GM21825 (cell line): ENCODE measurements around the gene GABBR1.

ENCODE experiments used
- ATAC-seq: cut with Tn5 transposase; IDR thresholded peaks from one replicate; pipeline ENCODE4 v1.9.1; 2021; ENCODE audit warnings: mild to moderate bottlenecking, moderate library complexity; ENCODE audit not compliant: unreplicated experiment

GABBR1 gene

DNA sequence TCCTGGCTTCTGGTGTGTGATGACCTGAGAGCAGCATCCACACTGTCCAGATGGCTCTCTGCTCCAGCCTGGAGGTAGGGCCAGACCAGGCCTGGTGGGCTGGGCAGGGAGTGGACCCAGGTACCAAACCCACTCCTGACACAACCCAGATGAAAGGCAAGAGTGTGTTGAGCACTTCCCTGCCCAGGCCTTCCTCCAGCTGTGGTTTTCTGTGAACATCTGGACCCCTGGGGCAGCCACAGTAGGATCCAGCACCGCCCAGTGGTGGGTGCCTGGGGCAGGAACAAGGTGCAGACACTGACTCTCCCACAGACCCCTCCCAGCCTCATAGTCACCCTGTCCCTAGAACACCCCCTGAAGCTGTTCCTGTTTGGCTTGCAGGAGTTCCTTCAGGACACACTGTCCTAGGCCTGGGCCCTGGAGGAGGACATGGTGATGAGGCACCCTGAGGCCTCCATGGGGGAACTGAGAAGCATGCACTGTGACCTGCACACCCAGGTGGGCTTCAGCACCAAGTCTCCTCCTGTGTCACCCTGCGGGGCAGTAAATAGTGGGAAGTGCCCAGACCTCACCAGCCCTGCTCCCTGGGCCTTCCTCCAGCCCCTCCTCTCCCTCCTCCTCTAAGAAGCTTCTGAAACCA lies 102.2 kb downstream of the GABBR1 start:
- no peak for ATAC-seq

DNA sequence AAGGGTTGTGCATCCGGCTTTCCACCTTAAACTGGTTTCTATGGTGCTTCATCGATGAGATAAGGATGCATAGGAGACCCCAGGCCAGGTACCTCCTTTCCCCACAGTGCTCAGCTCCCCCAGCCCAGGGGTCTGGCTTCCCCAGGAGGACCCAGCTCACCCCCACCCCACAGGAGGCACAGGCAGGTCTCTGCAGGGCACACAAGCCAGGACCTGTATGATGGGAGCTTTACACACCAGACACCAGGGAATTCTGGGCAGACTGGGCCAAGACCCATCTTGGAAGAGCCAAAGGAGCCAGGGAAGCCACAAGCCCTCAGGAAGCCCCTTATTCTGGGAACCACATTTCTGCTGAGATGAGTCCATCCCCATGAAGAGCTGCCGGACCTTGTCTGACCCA lies 103.0 kb downstream of the GABBR1 start:
- no peak for ATAC-seq

DNA sequence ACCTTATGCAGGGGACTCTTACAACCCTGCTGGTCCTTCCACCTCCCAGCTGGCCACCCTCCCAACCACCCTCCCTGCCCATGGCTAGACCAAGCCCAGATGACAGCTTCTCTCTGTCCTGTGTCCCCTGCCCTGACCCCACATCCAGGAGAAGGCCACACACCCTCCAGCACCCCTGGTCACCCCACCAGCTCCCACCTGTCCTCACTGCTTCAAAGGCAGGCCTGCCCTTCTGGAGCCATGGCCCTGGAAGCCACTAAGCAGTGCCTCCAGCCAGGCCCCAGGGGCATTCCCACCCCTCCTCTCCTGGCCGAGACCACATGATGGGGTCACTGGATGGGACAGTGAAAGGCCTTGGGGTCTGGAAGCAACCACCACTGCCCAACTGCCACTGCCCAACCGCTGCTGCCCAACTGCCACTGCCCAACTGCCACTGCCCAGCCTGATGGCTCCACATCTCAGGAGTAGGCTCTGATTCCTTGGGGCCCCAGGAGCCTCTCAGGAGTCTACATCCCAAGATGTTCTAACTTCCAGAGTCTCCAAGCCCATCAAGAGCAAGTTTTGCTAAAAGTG lies 103.9 kb downstream of the GABBR1 start:
- ATAC-seq: no peak

DNA sequence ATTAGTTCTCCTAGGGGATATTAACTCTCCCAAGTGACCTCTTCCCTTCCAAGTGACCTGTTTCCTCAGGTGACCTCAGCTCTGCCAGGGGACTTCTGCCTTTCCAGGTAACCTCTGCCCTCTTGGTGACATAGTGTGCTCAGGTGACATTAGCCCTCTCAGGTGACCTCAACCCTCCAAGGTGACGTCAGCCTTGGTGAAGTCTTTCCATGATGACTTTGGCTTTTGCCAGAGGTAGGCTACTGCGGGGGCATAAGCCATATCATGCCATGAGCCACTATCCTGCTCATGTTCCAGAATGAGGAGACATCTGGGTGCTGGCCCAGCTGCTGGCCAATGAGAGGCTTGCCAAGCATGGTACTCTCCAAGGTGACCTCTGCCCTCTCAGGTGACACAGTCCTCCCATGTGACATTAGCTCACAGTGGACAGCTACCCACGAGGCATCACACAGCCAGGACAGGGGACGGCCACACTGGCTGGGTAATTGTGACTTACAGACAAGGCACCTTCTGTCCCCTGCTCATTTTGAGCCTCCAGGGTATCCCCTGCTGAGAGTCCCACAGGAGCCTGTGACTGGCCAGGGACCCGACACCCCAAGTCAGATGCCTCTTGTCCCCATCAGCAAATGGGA lies 104.6 kb downstream of the GABBR1 start:
- ATAC-seq: no peak

DNA sequence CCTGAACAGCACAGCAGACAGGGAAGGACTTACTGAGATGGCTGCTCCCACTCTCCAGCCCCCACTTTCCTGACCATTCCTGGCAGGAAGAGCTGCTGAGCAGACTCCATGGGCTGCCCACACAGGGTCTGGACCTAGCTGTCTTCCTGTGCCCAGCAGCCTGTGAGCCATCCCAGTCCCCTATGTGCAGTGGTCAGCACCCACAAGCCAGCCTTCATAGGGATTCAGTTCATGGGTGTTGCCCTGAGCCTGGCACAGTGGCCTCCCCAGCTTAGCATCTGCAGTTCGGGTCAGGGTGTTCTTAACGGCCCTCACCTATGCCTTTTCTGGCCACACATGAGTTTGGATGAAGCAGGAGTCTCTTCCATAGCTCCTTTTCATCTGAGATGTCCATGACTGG lies 105.4 kb downstream of the GABBR1 start:
- no peak for ATAC-seq

DNA sequence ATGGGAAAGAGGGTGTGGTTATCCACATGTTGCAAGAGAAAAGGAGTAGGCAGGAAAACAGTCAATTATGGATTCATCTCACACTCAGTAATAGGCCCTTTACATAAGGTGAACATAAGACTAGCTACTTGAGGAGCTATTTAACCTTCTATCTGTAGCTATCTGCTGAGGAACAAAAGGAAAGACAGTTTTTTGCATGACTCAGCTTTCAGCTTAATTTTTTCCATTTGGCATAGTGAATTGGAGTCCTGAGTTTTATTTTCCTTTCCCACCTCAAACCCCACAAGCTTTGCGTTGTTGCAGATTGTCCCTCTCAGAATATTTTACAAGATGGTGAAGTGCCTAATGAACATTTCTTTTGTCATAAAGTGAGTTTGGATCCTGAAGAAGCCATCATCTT lies 105.9 kb downstream of the GABBR1 start:
- ATAC-seq: no peak

DNA sequence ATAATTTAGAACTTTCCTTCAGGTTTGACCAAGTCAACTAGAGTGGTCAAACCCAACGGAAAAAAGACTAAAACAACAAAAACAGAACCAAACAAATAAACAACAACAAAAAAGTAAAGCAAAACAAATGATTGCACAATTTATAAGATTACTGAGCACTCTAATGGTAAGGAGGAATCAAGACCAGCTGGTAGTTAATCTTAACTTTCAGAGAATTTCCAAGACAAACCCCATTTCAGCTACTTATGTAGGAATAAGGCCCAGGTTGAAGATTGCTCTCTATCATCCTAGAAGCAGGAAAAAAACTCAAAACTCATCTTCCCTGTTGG lies 107.7 kb downstream of the GABBR1 start:
- no peak for ATAC-seq

DNA sequence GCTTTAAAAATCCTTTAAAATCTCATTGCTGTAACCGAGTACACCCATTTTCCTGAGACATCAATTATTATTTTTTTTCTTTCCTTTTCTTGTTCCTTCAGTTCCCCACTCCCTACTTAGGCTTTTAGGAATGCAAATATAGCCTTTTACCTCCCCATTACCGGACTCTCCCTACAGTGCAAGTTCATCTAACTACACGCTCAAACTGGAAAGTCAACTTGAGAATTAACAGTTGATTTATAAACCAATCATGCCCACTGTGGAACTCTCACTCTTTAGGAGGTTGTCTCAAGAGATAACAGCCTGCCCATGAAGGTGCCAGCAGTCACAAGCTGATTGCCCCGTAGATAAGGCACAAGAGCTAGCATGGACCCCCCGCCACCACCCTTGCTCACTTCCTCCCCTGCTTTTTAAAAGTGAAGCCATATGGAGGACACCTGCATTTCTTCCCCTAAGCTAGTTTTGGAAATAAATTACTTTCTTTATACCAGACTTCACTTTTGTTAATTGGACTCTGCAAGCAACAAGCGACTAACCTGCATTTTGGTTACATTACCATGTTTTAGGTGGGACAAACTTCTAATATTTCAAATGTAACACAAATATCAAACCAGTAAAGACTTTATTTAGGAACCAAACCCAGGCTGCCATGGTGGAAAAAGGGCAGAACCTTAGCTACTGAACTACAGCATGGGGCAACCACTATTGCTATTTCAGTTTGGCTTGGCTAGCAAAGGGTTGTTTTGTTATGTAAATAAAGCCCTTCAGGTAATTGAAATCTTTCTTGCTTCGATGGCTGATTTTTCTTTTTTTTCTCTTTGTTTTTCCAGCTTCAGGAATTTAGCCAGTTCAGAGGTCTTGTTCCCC lies 108.3 kb downstream of the GABBR1 start:
- ATAC-seq: no peak

DNA sequence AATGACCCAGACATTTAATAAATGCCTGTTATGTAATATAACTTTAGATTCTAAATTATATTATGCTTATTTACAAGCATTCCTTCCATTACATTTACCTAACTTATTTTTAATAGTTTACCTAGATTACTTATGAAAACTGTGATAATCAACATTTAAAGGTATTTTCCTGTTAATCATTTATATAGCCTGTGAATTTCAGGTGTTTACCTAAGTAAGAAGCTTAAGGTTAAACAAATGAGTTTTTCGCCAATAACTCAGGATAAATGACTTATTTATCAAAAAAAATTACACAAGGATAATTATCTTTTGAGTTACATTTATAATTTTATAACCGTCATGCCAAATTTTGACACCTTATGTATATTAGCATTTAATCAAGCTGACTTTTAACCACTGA lies 108.9 kb downstream of the GABBR1 start:
- no peak for ATAC-seq

DNA sequence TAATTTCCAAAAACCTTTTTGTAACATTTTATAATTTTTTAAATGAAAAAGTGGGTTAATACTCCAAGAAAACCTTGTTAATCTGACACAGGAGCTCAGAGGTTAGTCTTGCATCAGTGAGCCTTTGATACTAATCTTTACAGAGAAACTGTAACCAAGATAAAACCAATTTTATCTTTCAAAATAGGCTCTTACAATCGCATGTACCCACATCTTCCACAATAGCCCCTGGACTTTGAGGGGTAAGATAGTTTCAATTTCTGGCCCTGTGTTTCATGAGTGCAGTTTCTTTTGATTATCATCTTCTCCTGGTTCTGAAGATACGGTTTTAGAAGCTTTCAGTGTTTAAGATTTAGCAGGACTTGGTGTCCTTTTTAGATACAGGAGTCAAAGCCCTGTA lies 110.8 kb downstream of the GABBR1 start:
- no peak for ATAC-seq

DNA sequence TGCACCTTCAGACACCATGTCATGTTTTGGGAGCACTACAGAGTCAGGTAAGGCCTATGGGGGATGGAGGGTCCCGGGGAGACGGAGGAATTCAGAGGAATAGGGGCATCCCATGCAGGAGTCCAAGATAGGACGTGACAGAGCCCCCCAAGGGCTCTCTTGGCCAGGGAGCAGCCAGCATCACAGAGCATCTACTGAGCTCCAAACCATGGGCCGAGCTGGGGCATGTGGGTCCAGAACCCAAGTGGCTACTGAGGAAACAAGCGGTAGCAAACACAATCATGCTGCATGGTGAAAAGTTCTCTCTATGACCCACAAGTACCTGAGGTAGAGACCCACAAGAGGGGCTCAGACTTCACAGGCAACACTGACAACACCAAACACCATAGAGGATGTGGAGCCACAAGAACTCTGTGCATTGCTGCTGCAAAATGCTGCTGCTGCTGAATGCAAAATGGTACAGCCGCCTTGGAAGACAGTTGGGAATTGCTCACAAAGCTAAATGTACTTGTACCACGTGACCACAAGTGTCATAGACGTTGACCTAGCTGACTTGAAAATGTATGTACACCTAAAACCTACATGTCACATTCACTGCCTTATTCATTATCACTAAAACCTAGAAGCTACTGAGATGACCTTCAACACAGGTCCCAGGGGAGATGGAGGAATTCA lies 111.8 kb downstream of the GABBR1 start:
- ATAC-seq: no peak

DNA sequence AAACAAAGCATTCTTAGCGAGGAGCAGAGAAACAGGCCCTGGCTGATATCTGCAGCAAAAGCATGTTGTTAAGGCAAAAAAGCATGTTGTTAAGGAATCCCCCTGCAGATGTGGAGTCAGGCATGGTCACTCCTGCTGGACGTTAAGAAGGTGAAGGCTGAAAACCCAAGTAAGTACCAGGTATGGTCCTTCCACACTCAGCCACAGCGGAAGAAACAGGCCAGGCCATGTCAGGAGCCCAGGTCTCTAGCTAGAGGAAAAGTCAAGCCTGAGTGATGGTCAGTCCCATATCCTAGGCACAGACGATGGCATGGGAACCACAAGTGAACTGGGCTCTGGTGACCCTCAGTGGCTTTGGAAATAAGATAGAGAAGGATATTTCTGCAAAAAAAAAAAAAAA lies 112.8 kb downstream of the GABBR1 start:
- ATAC-seq: no peak

DNA sequence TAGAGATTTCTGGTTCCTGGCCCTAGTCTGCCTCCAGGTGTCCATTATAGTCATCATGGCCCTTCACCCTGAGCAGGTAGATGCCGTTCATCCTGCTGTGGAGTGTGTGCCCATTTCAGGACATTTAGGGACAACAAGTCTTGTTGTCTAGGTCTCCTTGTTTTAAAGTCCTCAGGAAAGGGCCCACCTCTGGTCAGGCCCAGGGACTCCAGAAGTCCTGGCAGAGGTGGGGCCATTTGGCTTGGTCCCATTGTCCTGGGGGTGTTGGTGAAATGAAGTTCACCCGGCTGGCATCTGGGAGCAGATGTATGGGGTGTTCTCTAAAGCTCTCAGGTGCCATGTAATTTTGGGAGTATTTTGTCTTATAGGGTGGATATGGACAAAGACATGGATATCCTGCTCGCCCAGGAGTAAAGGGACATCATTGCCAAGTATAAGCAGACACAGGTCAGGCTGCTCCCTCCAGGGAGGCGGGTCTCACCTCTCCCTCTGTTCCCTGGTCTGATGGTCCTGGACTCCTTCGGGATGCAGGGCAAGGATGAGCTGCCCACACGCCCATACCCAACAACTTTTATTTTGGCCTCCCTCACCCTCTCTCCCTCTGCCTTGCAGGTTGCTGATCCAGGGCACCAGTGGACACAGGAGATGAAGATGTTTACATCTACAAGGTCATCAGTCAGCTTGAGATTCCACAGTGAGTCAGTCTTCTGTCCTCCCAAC lies 113.5 kb downstream of the GABBR1 start:
- no peak for ATAC-seq

DNA sequence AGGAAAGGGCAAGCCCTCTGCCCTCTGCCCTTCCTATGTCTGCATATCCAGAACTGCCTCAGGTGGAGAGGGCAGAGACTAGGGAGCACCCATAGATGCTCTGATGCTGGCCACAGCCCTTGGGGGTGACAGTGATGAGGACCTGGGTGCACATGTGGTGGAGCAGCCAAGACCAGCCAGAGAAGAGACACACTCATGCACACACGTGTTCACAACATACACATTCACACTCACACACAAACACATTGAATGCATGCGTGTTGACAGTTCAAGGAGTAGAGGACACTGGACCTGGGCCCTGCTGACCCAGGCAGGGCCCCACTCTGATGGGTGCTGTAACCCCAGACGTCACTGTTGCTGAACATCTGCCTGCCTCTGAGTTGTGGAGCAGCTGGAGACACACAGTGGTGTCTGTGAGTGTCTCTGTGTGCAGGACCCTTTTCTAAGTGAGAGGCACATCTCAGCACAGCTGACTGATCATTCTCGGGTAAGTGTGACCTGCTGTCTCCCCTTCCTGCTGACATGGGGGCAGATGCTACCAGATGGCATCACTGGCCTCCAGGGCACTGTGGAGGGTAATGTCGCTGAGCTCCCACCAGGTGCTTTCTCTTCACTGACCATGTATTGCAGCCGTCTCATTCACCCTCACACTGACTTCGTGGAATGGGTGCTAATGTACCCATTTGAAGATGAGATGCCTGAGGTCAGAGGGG lies 115.1 kb downstream of the GABBR1 start:
- no peak for ATAC-seq

DNA sequence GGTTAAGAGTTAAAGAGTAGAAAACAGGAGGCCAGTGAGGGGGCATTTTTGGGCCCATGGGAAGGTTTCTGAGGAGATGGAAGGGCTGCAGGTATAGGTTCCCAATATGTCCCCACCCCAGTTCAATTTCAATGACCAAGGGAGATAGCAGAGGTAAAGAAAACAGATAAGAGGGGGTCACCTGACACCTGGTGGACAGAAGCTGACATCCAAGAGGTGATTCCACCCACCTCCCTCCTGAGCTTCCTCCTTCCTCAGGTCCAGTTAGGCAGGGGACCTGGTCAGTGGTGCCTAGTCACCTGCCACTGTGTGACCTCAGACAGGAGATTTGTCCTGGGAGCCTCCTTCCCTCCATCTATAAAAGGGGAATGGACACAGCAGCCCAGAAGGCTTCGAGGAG lies 115.7 kb downstream of the GABBR1 start:
- ATAC-seq: no peak

DNA sequence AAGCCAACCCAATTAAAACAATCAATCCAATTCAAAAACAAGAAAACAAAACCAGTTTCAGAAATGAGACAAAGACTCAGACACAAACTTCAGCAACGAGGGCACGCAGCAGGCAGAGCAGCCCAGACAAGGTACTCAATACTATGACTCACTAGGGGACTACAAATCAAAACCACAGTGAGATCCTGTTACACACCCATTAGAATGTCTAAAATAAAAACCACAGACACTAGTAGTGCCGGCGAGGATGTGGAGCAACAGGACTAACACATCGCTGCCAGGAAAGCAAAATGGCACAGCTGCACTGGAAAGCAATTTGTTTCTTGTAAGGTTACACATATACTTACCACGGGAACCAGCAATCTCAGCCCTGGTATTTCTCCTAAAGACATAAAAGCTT lies 116.9 kb downstream of the GABBR1 start:
- ATAC-seq: no peak

DNA sequence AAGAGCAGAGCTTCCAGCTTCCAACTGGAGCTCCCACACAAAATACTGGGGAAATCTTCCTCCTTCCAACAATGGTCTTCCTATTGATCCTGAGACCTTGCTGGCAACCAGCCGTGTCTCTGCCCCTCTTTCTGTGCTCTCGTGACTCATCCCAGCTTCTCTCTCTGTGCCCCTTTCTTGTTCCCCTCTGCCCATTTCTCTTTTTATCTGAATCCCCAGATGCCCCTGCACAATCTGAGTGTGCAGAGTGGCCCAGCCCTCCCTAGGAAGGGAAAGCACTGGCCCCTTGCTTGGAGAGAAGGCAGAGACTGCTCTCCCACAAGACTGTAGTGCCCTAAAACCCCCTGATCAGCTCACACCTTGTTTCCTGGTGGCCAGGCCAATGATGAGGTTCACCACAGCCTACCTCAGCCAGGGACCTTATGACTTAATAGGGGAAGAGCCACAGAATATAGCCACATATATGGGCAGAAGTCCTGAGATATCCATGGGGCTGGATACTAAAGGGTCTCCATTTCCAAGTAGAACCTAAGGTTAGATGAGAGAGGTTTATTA lies 122.2 kb downstream of the GABBR1 start:
- no peak for ATAC-seq

DNA sequence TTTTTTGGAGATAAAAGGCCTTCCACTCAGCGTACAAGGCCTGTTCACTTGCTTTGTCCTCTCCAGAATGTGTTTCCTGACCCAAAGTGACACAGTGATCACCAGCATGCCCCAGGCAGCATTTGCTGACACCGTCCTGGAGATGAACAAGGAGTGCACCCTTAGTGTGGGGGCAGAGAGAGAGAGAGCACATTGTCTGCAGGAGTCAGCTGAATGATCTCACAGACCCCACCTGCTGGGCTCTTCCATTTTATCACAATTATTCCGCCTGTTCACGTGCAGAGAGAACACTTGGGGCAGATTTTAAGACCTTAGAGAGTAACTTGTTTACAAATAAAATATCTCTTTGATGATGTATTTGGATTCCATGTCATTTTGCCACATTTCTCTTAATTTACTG lies 122.8 kb downstream of the GABBR1 start:
- ATAC-seq: no peak
